CD8-positive, alpha-beta memory T cell (primary cell): Measurements from ENCODE around the gene RAD9B. TPM values are rescaled to one million over a fixed set of nuclear protein-coding genes. Genes with fewer than 3 reads are reported as not detected.

Experiments used
- CTCF ChIA-PET: fragments of 350-600 bp; sonication (Branson Sonifier 250); formaldehyde crosslinking; loops from one replicate; lab custom pipeline; 2021; ENCODE audit warnings: antibody characterized with exemption; lab: Charles Lee
- POLR2A ChIA-PET: fragments of 350-600 bp; sonication (Branson Sonifier 250); formaldehyde crosslinking; loops from one replicate; lab custom pipeline; 2021; ENCODE audit warnings: antibody characterized with exemption; lab: Charles Lee
- DNase-seq, 5 donors: peaks; one replicate each; pipeline versions ENCODE4 v3.0.0 to v3.0.0-alpha.2; 2020 to 2022; ENCODE audit warnings: mixed read lengths in 1 of 5
- H3K27ac ChIP-seq: one replicate; pipeline ENCODE4 v1.7.0; 2013; ENCODE audit warnings: low read depth, mild to moderate bottlenecking, low read length, moderate library complexity
- H3K27me3 ChIP-seq: 2 replicates; pipeline ENCODE4 v1.7.0; 2013; ENCODE audit warnings: low read length, mild to moderate bottlenecking; ENCODE audit not compliant: insufficient read depth, poor library complexity, severe bottlenecking
- H3K36me3 ChIP-seq: 2 replicates; pipeline ENCODE4 v1.7.0; 2013; ENCODE audit warnings: mild to moderate bottlenecking, low read length, moderate library complexity; ENCODE audit not compliant: insufficient read depth
- H3K4me1 ChIP-seq: 2 replicates; pipeline ENCODE4 v1.7.0; 2013; ENCODE audit warnings: mild to moderate bottlenecking, low read length, moderate library complexity; ENCODE audit not compliant: insufficient read depth
- H3K4me3 ChIP-seq: 2 replicates; pipeline ENCODE4 v1.7.0; 2013; ENCODE audit warnings: mild to moderate bottlenecking, low read length
- H3K9me3 ChIP-seq: 2 replicates; pipeline ENCODE4 v1.7.0; 2013; ENCODE audit warnings: mild to moderate bottlenecking, low read length
- H3K27ac Mint-ChIP-seq, 8 donors: one replicate each; pipeline ENCODE4 v1.8.0; 2020 to 2021; ENCODE audit warnings: mixed read lengths in 8 of 8, mild to moderate bottlenecking in 6 of 8, inconsistent platforms in 3 of 8, moderate library complexity in 3 of 8
- H3K27me3 Mint-ChIP-seq, 2 donors: one replicate each; pipeline ENCODE4 v1.8.0; 2020 to 2021; ENCODE audit warnings: mixed read lengths in 2 of 2, mild to moderate bottlenecking in 1 of 2, moderate library complexity in 1 of 2
- H3K36me3 Mint-ChIP-seq, 3 donors: one replicate each; pipeline ENCODE4 v1.8.0; 2020 to 2021; ENCODE audit warnings: mixed read lengths in 3 of 3, inconsistent platforms in 1 of 3, mild to moderate bottlenecking in 1 of 3
- H3K4me1 Mint-ChIP-seq, 3 donors: one replicate each; pipeline ENCODE4 v1.8.0; 2020 to 2021; ENCODE audit warnings: mixed read lengths in 3 of 3, inconsistent platforms in 1 of 3, mild to moderate bottlenecking in 1 of 3
- H3K4me3 Mint-ChIP-seq, 7 donors: one replicate each; pipeline ENCODE4 v1.8.0; 2020 to 2021; ENCODE audit warnings: mixed read lengths in 7 of 7, mild to moderate bottlenecking in 6 of 7, moderate library complexity in 4 of 7, inconsistent platforms in 2 of 7
- H3K9me3 Mint-ChIP-seq, 5 donors: one replicate each; pipeline ENCODE4 v1.8.0; 2020 to 2022; ENCODE audit warnings: mixed read lengths in 5 of 5, mild to moderate bottlenecking in 3 of 5, moderate library complexity in 2 of 5, inconsistent platforms in 1 of 5
- polyA plus RNA-seq: library from polyadenylated mRNA; unstranded; fragments of 300-500 nt; fragmentation: Illumina TruSeq; gene quantifications from one replicate; pipeline ENCODE4 v1.2.3, GENCODE V29; 2021
- total RNA-seq, 2 experiments: library from RNA; stranded (reverse); gene quantifications; one replicate each; pipeline ENCODE4 v1.2.3, GENCODE V29; 2021

Gene RAD9B
- total and polyA plus RNA-seq, 3 experiments from 2014 or later: 0.52 to 1.9 (median 0.74) TPM

DNA sequence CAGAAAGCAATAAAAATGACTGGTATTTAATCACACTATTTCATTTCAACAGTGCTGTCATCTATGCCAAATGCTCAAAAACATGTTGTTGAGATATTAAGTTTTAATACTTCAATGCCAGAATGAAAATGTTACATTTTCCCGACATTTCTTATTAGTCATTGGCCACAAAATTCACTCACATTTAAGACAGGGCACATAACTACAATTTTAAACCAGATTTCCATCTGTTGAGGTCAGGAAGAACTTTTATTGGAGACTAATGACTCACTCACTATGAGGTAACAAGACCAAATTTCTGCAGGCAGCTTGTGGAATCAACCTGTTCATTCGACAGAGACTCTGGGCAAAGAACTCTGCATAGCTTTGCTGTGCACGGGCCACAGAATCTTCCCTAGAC lies 44.2 kb downstream of the RAD9B start:
- H3K27ac ChIP-seq: no peak overlapping the region
- CTCF ChIA-PET: no interaction called here
- POLR2A ChIA-PET: no interaction called here
- peak overlapping the region in 2 of 8 donors; percentile 18 to 19 for H3K27ac Mint-ChIP-seq
- no peaks in the 10 kb centered on the region for H3K9me3 ChIP-seq
- H3K4me3 ChIP-seq: no peak overlapping the region
- peaks cover 24 to 60% (median 39%) of the 10 kb centered on the region in 3 donors for H3K4me1 Mint-ChIP-seq
- no peak for DNase-seq
- H3K9me3 Mint-ChIP-seq: no peaks in the 10 kb centered on the region
- H3K36me3 ChIP-seq: peaks cover 13% of the 10 kb centered on the region
- H3K27me3 Mint-ChIP-seq: no peaks in the 10 kb centered on the region
- no peaks in the 10 kb centered on the region for H3K4me1 ChIP-seq
- no peaks in the 10 kb centered on the region for H3K27me3 ChIP-seq
- peaks cover 3 to 71% (median 14%) of the 10 kb centered on the region in 3 donors for H3K36me3 Mint-ChIP-seq
- no peak overlapping the region for H3K4me3 Mint-ChIP-seq

DNA sequence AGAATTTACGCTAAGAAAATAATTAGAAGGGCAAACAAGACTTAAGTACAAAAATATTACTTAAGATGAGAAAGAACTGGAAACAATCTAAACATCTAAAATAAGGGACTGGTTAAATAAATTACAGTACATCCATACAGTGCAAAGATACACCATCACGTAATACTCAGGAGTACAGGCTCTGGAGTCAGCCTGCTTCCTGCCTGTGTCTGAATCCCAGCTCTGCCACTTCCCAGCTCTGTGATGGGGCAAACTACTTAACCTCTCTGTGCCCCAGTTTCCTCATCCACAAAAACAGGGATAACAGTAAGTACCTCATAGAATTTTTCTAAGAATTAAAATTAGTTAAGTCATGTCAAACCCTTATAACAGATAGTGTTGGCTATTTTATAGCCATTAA lies 45.0 kb downstream of the RAD9B start:
- Mint-ChIP-seq H3K27ac (peak overlapping the region in 2 of 8 donors; percentile 11 to 54), H3K9me3 (no peaks in the 10 kb centered on the region), H3K4me3 (no peak overlapping the region), H3K36me3 (peaks cover 3 to 77% (median 14%) of the 10 kb centered on the region in 3 donors), H3K4me1 (peaks cover 26 to 62% (median 43%) of the 10 kb centered on the region in 3 donors), H3K27me3 (no peaks in the 10 kb centered on the region)
- POLR2A ChIA-PET: interaction anchor here (0.8 kb wide), 1 partner anchor 54 kb away, joined by 4 read pairs; no protein-coding TSS in a partner anchor
- Histone ChIP-seq H3K27ac (no peak overlapping the region), H3K4me3 (no peak overlapping the region), H3K9me3 (no peaks in the 10 kb centered on the region), H3K4me1 (no peaks in the 10 kb centered on the region), H3K36me3 (peaks cover 13% of the 10 kb centered on the region), H3K27me3 (no peaks in the 10 kb centered on the region)
- no peak for DNase-seq
- CTCF ChIA-PET: interaction anchor here (3.6 kb wide), 1 partner anchor 54 kb away, joined by 40 read pairs; no protein-coding TSS in a partner anchor

GRCh38 chr12:110548678-110549077 lies 46.5 kb downstream of the RAD9B start:
- no peaks in the 10 kb centered on the region for H3K9me3 Mint-ChIP-seq
- H3K27ac ChIP-seq: no peak overlapping the region
- H3K27ac Mint-ChIP-seq: peak overlapping the region in 2 of 8 donors; percentile 31 to 88
- H3K36me3 ChIP-seq: peaks cover 13% of the 10 kb centered on the region
- POLR2A ChIA-PET: no interaction called here
- DNase-seq: no peak
- no peak overlapping the region for H3K4me3 ChIP-seq
- peaks cover 25 to 54% (median 40%) of the 10 kb centered on the region in 3 donors for H3K4me1 Mint-ChIP-seq
- H3K9me3 ChIP-seq: no peaks in the 10 kb centered on the region
- H3K4me3 Mint-ChIP-seq: no peak overlapping the region
- CTCF ChIA-PET: interaction anchor here (1.3 to 3.6 kb wide), 4 partner anchors 11 to 99 kb away, joined by 3 to 40 read pairs (median 4); partner anchors contain the start of gene ARPC3
- no peaks in the 10 kb centered on the region for H3K27me3 Mint-ChIP-seq
- H3K36me3 Mint-ChIP-seq: peaks cover 0 to 67% (median 11%) of the 10 kb centered on the region in 3 donors
- no peaks in the 10 kb centered on the region for H3K27me3 ChIP-seq
- no peaks in the 10 kb centered on the region for H3K4me1 ChIP-seq

- H3K27me3 ChIP-seq: no peaks in the 10 kb centered on the region
Measured at GRCh38 chr12:110549716-110550115, 47.6 kb downstream of the RAD9B start.

GRCh38 chr12:110550981-110551380 lies 48.9 kb downstream of the RAD9B start:
- Mint-ChIP-seq H3K4me1 (peaks cover 34 to 58% (median 45%) of the 10 kb centered on the region in 3 donors), H3K9me3 (no peaks in the 10 kb centered on the region), H3K4me3 (no peak overlapping the region), H3K27ac (peak overlapping the region in 3 of 8 donors; percentile 3 to 80 (median 40)), H3K27me3 (no peaks in the 10 kb centered on the region), H3K36me3 (peaks cover 0 to 47% (median 10%) of the 10 kb centered on the region in 3 donors)
- Histone ChIP-seq H3K9me3 (no peaks in the 10 kb centered on the region), H3K4me3 (no peak overlapping the region), H3K27me3 (no peaks in the 10 kb centered on the region), H3K4me1 (peaks cover 6% of the 10 kb centered on the region), H3K27ac (no peak overlapping the region), H3K36me3 (peaks cover 7% of the 10 kb centered on the region)
- DNase-seq: no peak
- CTCF ChIA-PET: interaction anchor here (1.1 to 8.2 kb wide), 5 partner anchors 25 to 101 kb away, joined by 4 to 154 read pairs (median 7); partner anchors contain the start of gene ARPC3
- POLR2A ChIA-PET: no interaction called here

More at GRCh38 chr12:110549716-110550115, 47.6 kb downstream of the RAD9B start:
- no peak for DNase-seq
- H3K36me3 ChIP-seq: peaks cover 13% of the 10 kb centered on the region
- no peaks in the 10 kb centered on the region for H3K9me3 Mint-ChIP-seq
- H3K9me3 ChIP-seq: no peaks in the 10 kb centered on the region
- ChIA-PET POLR2A (no interaction called here), CTCF (interaction anchor here (1.4 to 3.6 kb wide), 3 partner anchors 26 to 100 kb away, joined by 3 to 40 read pairs (median 6); partner anchors contain the start of gene ARPC3)
- H3K4me3 Mint-ChIP-seq: no peak overlapping the region
- H3K27ac Mint-ChIP-seq: peak overlapping the region in 4 of 8 donors; percentile 8 to 69 (median 40)
- no peaks in the 10 kb centered on the region for H3K4me1 ChIP-seq
- H3K27me3 Mint-ChIP-seq: no peaks in the 10 kb centered on the region
- H3K4me3 ChIP-seq: no peak overlapping the region
- H3K27ac ChIP-seq: no peak overlapping the region
- H3K4me1 Mint-ChIP-seq: peaks cover 26 to 54% (median 38%) of the 10 kb centered on the region in 3 donors
- H3K36me3 Mint-ChIP-seq: peaks cover 0 to 58% (median 10%) of the 10 kb centered on the region in 3 donors

Other genes with a start within 250 kb of the RAD9B start
- 100 to 1,000 TPM; 199 TPM for gene ATP2A2, start 221.1 kb upstream of the RAD9B start, total RNA-seq
- 4.8 TPM for gene ATP2A2, start 221.1 kb upstream of the RAD9B start, polyA plus RNA-seq
- gene ANAPC7, start 98.6 kb upstream of the RAD9B start, total RNA-seq: 10 to 100 TPM; 66.7 to 67.1 TPM
- 26.9 TPM for gene ANAPC7, start 98.6 kb upstream of the RAD9B start, polyA plus RNA-seq
- 100 to 1,000 TPM; 266 to 293 TPM for gene ARPC3, start 52.0 kb upstream of the RAD9B start, total RNA-seq
- gene ARPC3, start 52.0 kb upstream of the RAD9B start, polyA plus RNA-seq: 800 TPM
- gene GPN3, start 34.1 kb upstream of the RAD9B start, total RNA-seq: 10 to 100 TPM; 59.4 TPM
- 33.9 TPM for gene GPN3, start 34.1 kb upstream of the RAD9B start, polyA plus RNA-seq
- gene FAM216A, start 33.5 kb upstream of the RAD9B start, total RNA-seq: 10 to 100 TPM; 43.2 to 44.0 TPM
- 9.8 TPM for gene FAM216A, start 33.5 kb upstream of the RAD9B start, polyA plus RNA-seq
- gene VPS29, start 220 bp upstream of the RAD9B start, total RNA-seq: 10 to 100 TPM; 86.4 to 88.3 TPM
- gene VPS29, start 220 bp upstream of the RAD9B start, polyA plus RNA-seq: 150 TPM
- gene PPTC7, start 81.0 kb downstream of the RAD9B start, total RNA-seq: 10 to 100 TPM; 52.0 TPM
- gene PPTC7, start 81.0 kb downstream of the RAD9B start, polyA plus RNA-seq: 11.7 TPM
- gene TCTN1, start 111.8 kb downstream of the RAD9B start, total RNA-seq: 10 to 100 TPM in 1 of 2 experiments, 1 to 10 TPM in 1; 9.8 to 11.1 TPM
- gene TCTN1, start 111.8 kb downstream of the RAD9B start, polyA plus RNA-seq: 4.6 TPM
- gene HVCN1, start 186.8 kb downstream of the RAD9B start, total RNA-seq: 10 to 100 TPM; 18.5 to 20.2 TPM
- 17.6 TPM for gene HVCN1, start 186.8 kb downstream of the RAD9B start, polyA plus RNA-seq
- 100 to 1,000 TPM; 242 to 249 TPM for gene PPP1CC, start 240.6 kb downstream of the RAD9B start, total RNA-seq
- gene PPP1CC, start 240.6 kb downstream of the RAD9B start, polyA plus RNA-seq: 130 TPM